HuH-7.5 (cell line): ENCODE results near the gene SSBP2.
"Not testable (repeated sequence)": the region's sequence is repeated elsewhere in the genome, so short reads cannot be mapped to it uniquely, and the experiment has no call there.

Source experiments
- DNase-seq: peaks from one replicate; pipeline ENCODE4 v3.0.0; 2011; ENCODE audit warnings: low spot score

Gene SSBP2

GRCh38 chr5:81728301-81728700 lies 22.6 kb downstream of the SSBP2 start:
- DNase-seq, result no peak

- DNase-seq, result no peak
Measured at GRCh38 chr5:81726297-81726696, 24.6 kb downstream of the SSBP2 start.

GRCh38 chr5:81724571-81724970 lies 26.3 kb downstream of the SSBP2 start:
- no peak for DNase-seq

- DNase-seq, result no peak
Measured at GRCh38 chr5:81724108-81724507, 26.8 kb downstream of the SSBP2 start.

- DNase-seq, result no peak
Measured at GRCh38 chr5:81721049-81721448, 29.8 kb downstream of the SSBP2 start.

- DNase-seq, result no peak
Measured at GRCh38 chr5:81719743-81720345, 31.1 kb downstream of the SSBP2 start.

GRCh38 chr5:81718300-81718699 lies 32.6 kb downstream of the SSBP2 start:
- DNase-seq, result no peak

GRCh38 chr5:81717860-81718259 lies 33.0 kb downstream of the SSBP2 start:
- DNase-seq, result no peak

GRCh38 chr5:81717226-81717625 lies 33.7 kb downstream of the SSBP2 start:
- DNase-seq, result no peak

- not testable (repeated sequence) for DNase-seq
Measured at GRCh38 chr5:81714076-81714475, 36.8 kb downstream of the SSBP2 start.

GRCh38 chr5:81708889-81709288 lies 42.0 kb downstream of the SSBP2 start:
- DNase-seq, result no peak

- no peak for DNase-seq
Measured at GRCh38 chr5:81703840-81704239, 47.1 kb downstream of the SSBP2 start.

GRCh38 chr5:81700166-81700565 lies 50.7 kb downstream of the SSBP2 start:
- DNase-seq, result no peak

- DNase-seq, result no peak
Measured at GRCh38 chr5:81698813-81699212, 52.1 kb downstream of the SSBP2 start.

- no peak for DNase-seq
Measured at GRCh38 chr5:81696418-81697397, 54.2 kb downstream of the SSBP2 start.

GRCh38 chr5:81694726-81695125 lies 56.2 kb downstream of the SSBP2 start:
- DNase-seq, result no peak

- DNase-seq, result no peak
Measured at GRCh38 chr5:81688215-81688614, 62.7 kb downstream of the SSBP2 start.

- no peak for DNase-seq
Measured at GRCh38 chr5:81687292-81687691, 63.6 kb downstream of the SSBP2 start.

- no peak for DNase-seq
Measured at GRCh38 chr5:81685471-81685870, 65.4 kb downstream of the SSBP2 start.

- DNase-seq, result no peak
Measured at GRCh38 chr5:81679885-81680284, 71.0 kb downstream of the SSBP2 start.

GRCh38 chr5:81675420-81675819 lies 75.5 kb downstream of the SSBP2 start:
- DNase-seq, result no peak

GRCh38 chr5:81665795-81666194 lies 85.1 kb downstream of the SSBP2 start:
- no peak for DNase-seq

GRCh38 chr5:81660624-81661023 lies 90.3 kb downstream of the SSBP2 start:
- not testable (repeated sequence) for DNase-seq
